Measurements from ENCODE around the gene GYPE.
"Not testable (repeated sequence)": the region's sequence is repeated elsewhere in the genome, so short reads cannot be mapped to it uniquely, and the experiment has no call there.

GYPE gene

DNA sequence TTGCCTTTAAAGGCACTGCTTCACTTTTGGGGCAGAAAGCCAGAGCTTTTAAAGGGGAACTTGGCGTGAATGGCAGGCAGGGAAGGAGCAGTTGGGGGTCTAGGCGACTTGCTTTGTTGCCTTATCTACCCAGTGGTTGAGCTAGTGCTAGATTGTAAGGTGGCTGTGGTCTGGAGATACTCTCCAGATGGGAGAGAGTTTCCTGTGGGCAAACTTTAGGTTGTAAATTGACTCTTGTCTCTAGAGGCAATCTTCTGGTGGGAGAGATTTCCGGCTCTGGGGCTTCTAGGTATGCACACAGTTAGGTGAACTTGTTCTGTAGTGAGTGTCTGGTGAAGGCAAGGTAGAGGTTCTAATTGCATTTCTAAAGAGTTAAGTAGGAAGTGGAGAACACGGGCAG, 50.7 kb downstream of the GYPE start:
- not testable (repeated sequence) for H3K27me3 Mint-ChIP-seq; ATAC-seq (replicated peaks); DNase-seq

DNA sequence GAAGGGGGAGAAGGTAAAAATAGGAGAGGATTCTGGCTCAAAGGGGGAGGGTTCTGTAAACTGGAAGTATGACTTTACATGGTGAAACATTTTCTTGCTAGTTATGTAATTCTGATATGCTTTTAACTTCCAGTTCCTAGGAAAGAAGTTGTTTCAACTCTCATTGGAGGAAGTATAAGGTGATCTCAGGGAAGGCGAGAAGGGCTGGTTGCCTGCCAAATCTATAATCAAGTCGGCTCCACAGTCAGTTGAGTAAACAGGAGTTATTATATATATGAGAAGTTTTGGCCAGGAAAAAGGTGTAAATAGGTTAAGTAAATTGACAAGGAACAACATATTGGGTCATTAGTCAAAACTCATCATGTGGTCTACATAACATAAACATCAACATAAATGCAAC, 56.1 kb downstream of the GYPE start:
- H3K4me3 Mint-ChIP-seq; H3K27ac Mint-ChIP-seq; H3K36me3 Mint-ChIP-seq (ENCODE audit: insufficient read depth); ATAC-seq (replicated peaks); H3K27me3 Mint-ChIP-seq; H3K9me3 Mint-ChIP-seq; H3K4me1 Mint-ChIP-seq (ENCODE audit: low read depth in 2 of 2); DNase-seq: not testable (repeated sequence)

More for the DNA sequence above, 50.7 kb downstream of the GYPE start:
- H3K4me3 Mint-ChIP-seq; H3K27ac Mint-ChIP-seq; H3K9me3 Mint-ChIP-seq; H3K36me3 Mint-ChIP-seq (ENCODE audit: insufficient read depth); H3K4me1 Mint-ChIP-seq (ENCODE audit: low read depth in 2 of 2): not testable (repeated sequence)

DNA sequence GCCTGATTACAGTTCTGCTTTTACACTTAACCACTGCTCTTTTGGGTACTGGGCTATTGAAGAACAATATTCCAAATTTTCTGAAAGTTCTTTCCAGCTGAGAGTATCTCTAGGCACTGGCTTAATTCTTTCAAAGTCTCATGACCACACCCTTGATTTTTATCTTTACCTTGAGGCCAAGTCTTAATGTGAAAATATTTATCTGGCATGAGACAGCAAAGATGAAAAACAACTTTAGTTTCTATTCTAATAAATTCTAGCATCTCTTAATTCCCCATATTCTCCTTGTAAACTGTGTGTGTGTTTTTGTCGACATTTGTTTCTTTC, 61.9 kb downstream of the GYPE start:
- H3K4me3 Mint-ChIP-seq; ATAC-seq (replicated peaks); H3K27me3 Mint-ChIP-seq; H3K27ac Mint-ChIP-seq; H3K9me3 Mint-ChIP-seq; H3K36me3 Mint-ChIP-seq (ENCODE audit: insufficient read depth); DNase-seq; H3K4me1 Mint-ChIP-seq (ENCODE audit: low read depth in 2 of 2): not testable (repeated sequence)

DNA sequence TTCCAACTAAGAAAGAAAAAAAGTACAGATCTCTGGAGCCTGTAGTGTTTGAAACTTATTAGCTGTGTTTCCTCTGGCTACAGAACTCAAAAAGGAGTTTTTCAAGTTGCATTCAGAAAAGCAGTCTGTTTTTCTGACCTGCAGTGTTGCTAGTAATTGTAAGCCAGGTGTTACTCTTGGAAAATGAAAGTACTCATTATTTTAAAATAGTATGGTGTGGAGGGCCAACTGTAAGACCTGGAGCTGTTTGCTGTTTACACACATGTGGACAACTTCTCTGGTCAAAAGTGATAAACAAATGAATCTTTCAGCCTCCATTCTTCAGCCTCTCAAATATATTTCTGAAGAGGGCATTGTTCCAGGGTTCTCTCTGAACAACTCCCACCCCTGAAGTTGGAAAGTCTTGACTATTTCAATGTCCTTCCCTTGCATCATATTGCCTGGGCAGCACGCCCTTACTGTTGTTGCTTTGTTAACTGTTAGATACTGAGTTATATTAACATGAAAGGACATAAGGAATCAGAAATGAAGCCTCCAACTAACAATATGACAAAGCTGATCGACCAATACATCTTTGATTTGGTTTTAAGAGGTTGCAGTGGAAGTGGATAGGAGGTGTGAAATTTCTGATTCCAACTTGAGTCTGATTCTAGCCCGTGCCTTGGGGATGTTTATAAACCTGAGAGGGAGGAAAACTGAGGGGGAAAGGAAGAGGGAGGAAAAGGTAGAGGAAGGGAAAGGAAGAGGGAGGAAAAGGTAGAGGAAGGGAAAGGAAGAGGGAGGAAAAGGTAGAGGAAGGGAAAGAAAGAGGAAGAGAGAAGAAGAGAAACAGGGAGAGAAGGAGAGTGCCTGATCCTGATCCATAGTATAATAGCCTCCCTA, 62.5 kb downstream of the GYPE start:
- not testable (repeated sequence) for H3K27me3 Mint-ChIP-seq; ATAC-seq (replicated peaks); H3K9me3 Mint-ChIP-seq; H3K27ac Mint-ChIP-seq; DNase-seq; H3K36me3 Mint-ChIP-seq (ENCODE audit: insufficient read depth); H3K4me3 Mint-ChIP-seq; H3K4me1 Mint-ChIP-seq (ENCODE audit: low read depth in 2 of 2)

DNA sequence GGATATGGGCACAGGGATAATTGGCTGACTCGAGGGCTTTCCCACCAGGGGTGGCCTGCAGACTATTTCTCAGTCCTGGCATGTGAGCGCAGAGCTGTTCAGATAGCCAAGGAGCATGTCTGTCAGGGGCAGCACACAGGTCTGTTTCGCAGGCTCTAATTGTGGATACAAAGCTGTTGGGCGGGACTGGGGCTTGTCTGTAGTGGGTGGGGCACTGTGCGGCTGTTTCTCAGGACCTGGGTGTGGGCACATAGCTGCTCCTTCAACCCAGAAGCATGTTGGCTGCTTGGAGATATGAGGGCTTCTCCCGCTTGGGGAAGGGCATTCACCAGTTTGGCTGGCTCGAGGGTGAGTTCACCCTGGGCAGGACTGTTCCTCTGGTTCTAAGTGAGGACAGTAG, 65.9 kb downstream of the GYPE start:
- H3K9me3 Mint-ChIP-seq; ATAC-seq (replicated peaks); H3K27me3 Mint-ChIP-seq; H3K27ac Mint-ChIP-seq; DNase-seq; H3K4me3 Mint-ChIP-seq; H3K36me3 Mint-ChIP-seq (ENCODE audit: insufficient read depth); H3K4me1 Mint-ChIP-seq (ENCODE audit: low read depth in 2 of 2): not testable (repeated sequence)

DNA sequence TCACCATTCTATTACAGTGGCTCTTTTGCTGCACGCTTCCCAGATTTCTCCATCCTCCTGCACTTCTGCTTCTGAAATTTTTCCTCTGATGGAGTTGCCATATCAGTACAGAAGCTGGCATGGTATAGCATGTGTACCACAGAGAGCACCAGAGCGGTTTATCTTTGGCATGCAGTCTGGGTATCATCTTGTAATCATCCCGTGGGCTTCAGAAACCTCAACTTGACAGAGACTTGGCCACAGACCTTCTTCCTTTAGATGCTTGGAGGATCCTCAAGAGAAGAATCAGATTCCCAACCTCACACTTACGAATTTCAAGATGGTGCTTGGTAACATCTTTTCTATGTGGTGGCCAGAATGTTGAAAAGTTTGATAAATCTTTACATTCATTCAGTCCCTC, 71.2 kb downstream of the GYPE start:
- not testable (repeated sequence) for H3K9me3 Mint-ChIP-seq; H3K4me3 Mint-ChIP-seq; H3K36me3 Mint-ChIP-seq (ENCODE audit: insufficient read depth); H3K4me1 Mint-ChIP-seq (ENCODE audit: low read depth in 2 of 2); DNase-seq; ATAC-seq (replicated peaks); H3K27me3 Mint-ChIP-seq; H3K27ac Mint-ChIP-seq

DNA sequence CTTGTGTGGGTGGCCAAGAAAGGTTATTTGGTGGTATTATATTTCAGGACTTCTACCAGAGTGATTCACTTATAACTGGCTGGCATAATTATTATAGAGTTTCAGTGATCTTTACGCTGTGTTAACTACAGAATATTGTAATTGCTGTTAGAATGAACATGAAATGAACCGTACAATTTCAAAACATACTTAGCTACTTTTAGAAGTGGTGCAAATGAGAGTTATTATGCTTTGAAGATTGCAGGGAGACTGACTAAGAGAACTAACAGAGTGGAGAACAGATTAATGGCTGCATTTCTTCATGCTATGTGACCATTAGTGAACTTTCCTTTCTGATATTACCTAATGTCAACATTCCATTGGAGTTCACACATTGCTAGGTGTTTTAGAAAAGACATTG, 71.7 kb downstream of the GYPE start:
- not testable (repeated sequence) for DNase-seq; H3K9me3 Mint-ChIP-seq; H3K4me3 Mint-ChIP-seq; H3K27me3 Mint-ChIP-seq; H3K27ac Mint-ChIP-seq; ATAC-seq (replicated peaks); H3K4me1 Mint-ChIP-seq (ENCODE audit: low read depth in 2 of 2); H3K36me3 Mint-ChIP-seq (ENCODE audit: insufficient read depth)

DNA sequence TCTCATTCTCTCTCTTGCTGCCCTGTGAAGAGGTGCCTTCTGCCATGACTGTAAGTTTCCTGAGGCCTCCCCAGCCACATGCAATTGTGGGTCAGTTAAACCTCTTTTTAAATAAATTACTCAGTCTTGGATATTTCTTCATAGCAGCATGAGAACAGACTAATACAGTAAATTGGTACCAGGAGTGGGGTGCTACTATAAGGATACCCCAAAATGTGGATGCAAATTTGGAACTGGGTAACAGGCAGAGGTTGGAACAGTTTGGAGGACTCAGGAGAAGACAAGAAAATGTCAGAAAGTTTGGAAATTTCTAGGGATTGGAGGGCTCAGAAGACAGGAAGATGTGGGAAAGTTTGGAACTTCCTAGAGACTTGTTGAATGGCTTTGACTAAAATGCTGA, 74.8 kb downstream of the GYPE start:
- H3K4me1 Mint-ChIP-seq (ENCODE audit: low read depth in 2 of 2); H3K27me3 Mint-ChIP-seq; DNase-seq; H3K27ac Mint-ChIP-seq; H3K36me3 Mint-ChIP-seq (ENCODE audit: insufficient read depth); H3K9me3 Mint-ChIP-seq; H3K4me3 Mint-ChIP-seq; ATAC-seq (replicated peaks): not testable (repeated sequence)

DNA sequence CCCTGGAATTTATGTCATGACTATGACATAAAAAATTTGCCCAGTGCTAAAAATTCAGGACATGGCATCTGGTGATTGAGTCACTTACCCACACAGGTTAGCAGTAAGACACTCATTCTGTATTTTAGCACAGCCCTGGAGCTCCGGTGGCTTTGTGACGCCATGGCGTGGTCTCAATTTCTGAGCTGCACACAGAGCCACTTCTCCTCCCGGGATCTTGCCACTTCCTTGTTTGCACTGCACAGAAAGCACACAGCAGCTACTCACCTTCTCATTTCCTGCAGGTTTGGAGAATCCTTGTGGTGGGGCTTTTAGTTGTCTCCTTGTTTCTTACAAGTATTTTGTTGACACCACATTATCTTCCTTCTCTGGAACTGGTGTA, 76.1 kb downstream of the GYPE start:
- not testable (repeated sequence) for H3K36me3 Mint-ChIP-seq (ENCODE audit: insufficient read depth); ATAC-seq (replicated peaks); H3K4me3 Mint-ChIP-seq; H3K27me3 Mint-ChIP-seq; H3K27ac Mint-ChIP-seq; DNase-seq; H3K9me3 Mint-ChIP-seq; H3K4me1 Mint-ChIP-seq (ENCODE audit: low read depth in 2 of 2)
